Stimulated activated CD8-positive, alpha-beta memory T cell treated with anti-CD3 and anti-CD28 coated beads, Interleukin-2, amount 100 ng/mL, for 48 hours (primary cell): ENCODE measurements around the gene VTN.
"Not testable (repeated sequence)": the region's sequence is repeated elsewhere in the genome, so short reads cannot be mapped to it uniquely, and the experiment has no call there.

Source experiments
- DNase-seq, 2 donors: peaks; one replicate each; pipeline ENCODE4 v3.0.0-alpha.2; 2020; ENCODE audit warnings: low read depth in 2 of 2

Gene VTN

DNA sequence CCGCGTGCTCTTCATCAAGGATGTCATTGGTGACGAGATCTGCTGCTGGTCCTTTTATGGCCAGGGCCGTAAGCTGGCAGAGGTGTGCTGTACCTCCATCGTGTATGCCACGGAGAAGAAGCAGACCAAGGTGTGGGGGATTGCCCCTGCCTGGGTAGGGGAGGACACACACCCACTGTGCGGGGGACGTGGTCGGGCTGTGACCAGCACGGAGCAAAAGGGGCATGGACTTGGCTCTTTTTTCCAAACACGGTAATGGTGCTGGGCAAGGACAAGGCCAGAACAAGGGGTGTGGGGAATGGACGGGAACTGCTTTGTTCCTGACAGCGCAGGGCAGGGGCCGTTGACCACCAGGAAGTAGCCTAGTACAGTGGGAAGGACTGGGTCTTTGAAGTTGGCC is 27.8 kb downstream of the VTN start:
- no peak for DNase-seq

DNA sequence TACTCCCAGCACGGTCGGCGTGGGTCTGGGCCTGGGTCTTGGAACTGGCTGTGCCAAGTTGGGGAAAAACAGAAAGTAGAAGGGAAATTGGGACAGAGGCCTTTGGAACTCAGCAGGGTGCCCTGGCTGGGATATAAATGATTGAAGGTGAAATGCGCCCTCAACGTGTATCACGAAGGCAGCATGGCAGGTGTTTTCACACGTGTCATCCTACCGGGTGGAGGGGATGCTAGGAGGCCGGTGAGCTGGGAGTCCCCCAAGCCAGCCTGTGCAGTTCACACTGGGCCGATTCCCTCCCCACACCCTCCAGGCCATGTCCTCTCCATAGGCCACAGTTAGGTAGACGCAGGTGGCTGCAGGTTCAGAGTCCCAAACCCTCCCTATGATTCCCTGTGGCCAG is 28.6 kb downstream of the VTN start:
- DNase-seq, result no peak

DNA sequence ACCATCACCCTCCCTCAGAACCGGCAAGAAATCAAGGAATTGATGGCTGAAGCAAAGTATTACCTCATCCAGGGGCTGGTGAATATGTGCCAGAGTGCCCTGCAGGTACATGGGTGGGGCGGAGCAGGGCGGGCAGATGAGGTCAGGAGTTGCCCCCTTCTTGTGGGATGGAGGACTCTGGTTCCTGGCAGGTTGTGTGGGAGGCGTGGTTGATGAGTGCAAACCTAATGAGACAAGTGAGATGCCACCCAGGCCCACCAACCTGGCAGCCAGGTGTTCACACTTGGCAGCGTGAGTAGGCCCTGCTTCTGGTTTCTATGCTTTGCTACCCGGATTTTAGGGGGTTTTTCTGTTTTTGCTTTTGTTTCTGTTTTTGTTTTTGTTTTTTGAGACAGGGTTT is 29.7 kb downstream of the VTN start:
- no peak for DNase-seq

DNA sequence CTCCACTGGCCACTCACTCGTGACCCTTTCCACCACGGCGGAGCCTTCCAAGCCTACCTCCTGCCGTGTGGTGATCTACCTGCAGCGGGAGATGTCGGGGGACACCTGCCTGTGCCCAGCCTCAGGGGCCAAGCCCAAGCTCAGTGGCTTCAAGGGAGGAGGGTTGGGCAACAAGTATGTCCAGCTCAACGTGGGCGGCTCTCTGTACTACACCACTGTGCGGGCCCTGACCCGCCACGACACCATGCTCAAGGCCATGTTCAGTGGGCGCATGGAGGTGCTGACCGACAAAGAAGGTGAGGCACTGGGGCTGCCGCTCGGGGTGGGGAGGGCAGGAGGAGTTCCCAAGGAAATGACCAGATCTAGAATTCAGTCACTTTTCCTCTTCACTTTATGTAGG is 30.7 kb downstream of the VTN start:
- DNase-seq, result no peak

DNA sequence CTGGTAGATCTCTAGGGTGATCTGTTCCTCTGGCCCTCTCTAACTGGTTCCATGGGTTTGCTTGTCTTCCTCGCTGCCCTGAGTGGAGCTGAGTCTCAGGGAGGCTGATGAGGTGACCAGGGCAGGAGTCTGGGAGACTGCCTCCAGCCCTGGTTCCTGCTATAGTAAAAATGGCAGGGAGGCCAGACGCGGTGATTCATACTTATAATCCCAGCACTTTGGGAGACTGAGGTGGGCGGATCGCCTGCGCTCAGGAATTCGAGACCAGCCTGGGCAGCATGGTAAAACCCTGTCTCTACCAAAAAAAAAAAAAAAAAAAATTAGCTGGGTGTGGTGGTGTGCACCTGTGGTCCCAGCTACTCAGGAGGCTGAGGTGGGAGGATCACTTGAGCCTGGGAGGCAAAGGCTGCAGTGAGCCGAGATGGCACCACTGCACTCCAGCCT is 31.3 kb downstream of the VTN start:
- DNase-seq, result not testable (repeated sequence)

DNA sequence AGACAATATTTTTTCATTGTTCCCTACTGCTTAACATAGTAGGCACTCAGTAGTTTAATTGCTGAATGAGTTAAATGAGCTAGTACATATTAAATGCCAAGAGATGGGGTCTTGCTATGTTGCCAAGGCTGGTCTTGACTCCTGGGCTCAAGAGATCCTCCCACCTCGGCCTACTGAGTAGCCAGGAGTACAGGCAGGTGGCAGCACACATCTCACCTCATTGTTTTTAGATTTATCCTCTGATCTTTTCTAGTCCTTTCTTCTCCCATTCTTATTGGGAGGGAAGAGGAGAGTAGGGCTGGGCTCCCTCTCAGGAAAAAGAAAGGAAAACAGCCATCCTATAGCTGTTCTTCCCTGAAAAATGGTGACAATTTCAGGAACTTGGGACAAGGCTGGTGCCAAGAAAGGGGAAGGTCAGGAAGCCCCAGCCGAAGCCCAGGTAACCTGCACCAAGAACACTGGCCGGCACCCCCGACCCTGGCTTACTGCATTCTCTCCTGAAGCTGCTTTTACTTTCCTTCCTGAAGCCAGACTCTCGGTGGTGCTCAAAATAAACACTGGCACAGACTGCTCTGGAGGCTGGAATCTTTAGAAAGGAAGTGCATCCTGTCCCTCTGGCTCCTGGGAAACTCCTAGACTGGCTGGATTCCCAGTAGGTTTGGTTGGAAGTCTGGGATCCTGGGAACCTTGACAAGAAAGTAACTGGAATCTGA is 31.9 kb downstream of the VTN start:
- no peak for DNase-seq

DNA sequence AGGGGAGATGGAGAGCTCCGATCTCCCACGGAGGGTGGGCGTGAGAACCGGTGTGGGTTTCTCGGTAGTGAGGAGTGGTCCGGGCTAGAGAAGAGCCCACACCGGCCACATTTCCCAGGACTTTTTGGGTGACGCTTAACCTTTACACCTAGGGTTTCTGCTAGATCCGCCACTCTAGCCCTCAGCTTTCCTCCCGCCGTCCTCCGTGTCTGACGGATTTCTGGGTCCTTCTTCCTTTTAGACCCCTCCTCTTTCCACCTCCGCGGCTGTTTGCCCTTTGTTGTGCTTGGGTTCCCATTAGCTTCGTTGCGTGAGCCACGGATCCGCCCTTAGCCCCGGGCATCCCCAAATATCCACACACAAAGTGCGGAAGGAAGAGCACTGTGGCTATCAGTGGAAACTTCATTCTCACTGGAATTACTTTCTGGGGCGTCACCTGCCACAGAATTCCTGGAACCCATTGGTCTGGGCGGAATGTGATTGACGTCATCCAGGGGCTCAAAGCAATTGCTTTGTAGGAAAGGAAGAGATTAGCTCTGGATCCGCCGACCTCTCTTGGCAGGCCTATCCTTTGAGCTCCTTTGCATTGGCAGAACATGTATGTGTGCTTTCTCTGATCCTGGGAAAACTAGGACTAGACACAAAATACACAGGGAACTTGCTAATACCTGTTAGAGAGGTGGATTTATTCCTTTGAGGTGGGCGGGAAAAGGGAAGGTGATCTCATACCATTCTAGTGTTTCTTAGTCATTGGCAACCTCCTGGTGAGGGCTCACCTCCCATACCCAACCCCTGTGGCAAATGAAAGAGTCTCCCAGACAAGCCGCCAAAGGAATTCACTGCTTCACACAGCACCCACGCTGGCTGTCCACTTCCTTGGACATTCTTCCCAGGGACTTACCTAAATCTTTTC is 33.9 kb downstream of the VTN start:
- no peak for DNase-seq

DNA sequence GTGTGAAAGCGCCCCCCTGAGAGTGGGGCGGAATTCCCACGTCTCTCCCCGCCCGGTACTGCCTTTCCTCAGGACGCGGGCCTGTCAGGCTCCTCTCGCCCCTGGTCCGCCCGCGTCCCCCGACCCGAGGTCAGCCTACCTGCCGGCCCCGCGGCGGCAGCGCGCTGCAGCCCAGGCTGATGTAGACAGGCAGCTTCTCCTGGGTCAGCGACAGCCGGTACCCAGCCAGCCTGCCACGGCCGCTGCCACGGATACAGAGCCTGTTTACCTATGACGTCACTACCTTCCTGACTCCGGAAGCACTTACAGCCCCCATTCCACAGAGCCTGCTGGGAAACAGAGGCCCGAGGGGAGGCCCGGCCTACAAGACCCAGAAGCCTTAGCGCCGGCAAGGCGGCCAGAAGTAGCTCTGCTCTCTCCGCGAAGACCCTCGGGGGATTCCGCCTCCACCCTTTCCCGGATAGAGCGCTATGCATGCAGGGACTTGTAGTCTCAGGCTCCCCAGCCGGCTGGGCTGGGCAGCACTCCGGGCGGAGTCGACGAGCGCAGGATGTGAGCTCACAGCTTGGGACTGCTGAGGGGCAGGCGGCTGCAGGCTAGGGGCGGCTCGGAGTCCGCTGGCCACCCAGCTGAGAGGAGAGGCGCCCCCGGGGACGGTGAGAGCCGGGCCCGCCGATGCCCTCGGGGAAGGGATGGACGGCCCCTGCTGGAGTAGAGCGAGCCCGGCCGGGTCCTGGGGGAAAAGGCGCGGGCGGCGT is 34.7 kb downstream of the VTN start, which contains the start of the genes IFT20 and TNFAIP1:
Gene IFT20, minus strand, starts transcription at position 272 of the 758 bp plus-strand sequence. CDS start 3,487 bp downstream, outside the sequence.
Gene TNFAIP1, plus strand, starts transcription at position 561 of the 758 bp plus-strand sequence. CDS start 3,761 bp downstream, outside the sequence.
- peak; percentile 88 to 95 for DNase-seq

DNA sequence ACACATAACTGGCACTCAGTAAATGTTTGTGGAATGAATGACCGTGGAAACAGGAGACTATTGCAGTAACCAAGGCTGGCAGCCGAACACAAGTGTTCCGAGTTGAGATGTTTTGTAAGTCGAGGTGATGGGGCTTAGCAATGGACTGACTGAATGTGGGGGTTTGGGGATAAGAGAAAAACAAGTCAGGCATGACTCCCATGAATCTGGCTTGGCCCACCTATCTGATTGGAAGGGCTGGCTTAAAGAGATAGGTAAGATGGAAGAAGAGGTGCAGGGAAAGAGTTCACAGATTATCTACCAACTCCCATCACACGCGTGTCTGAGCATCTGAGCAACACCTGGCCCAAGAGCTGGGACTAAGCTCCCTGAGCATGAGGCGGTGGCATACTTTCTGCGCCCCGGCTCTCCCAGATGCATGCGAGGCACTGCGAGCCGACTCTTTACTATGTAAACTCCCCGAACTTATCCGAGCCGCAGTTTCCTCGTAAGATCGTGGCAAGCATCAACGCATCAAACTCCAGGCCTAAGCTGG is 35.4 kb downstream of the VTN start:
- DNase-seq, result no peak

DNA sequence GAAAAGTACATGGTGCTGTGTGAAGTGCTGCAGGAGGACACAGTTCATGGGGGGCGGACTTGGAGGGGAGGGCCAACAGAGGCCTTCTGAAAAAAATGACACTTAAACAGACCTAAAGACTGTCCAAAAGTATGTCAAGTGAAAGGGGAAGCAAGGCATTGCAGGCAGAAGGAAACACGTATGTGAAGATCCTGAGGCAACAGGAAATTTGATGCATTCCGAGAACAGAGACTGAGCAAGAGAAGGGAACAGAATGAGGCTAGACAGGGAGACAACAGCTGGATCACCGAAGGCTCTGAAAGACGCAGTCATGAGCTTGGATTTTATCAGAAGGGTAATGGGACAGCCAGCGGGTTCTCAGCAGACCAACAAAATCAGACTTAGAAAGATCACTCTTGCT is 35.9 kb downstream of the VTN start:
- no peak for DNase-seq

DNA sequence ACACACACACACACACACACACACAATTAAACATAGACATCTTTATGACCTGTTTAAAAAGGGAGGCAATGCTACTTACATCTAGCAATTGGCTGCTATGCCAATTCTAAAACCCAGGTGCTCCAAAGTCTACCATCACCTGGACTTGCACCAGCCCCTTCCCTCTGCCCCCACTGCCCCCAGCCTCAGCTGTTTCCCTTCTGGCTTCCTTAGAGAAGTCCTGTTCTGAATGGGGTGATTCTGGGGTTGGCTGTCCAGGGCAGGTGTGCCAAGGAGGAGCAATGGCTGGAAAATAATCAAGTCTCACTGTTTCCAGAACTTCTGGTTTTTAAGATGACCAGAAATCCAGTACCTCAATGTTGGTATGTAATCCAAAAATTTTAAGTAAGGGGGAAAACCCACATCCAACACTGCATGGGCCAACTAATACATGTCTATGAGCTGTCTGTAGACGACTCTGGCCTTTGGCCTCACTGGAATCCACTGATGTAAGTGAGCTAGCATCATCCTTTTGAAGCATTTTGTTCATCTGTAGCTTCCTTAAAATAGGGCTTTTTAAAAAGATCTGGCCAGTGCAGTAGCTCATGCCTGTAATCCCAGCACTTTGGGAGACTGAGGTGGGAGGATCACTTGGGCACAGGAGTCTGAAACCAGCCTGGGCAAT is 36.9 kb downstream of the VTN start:
- DNase-seq, result no peak

DNA sequence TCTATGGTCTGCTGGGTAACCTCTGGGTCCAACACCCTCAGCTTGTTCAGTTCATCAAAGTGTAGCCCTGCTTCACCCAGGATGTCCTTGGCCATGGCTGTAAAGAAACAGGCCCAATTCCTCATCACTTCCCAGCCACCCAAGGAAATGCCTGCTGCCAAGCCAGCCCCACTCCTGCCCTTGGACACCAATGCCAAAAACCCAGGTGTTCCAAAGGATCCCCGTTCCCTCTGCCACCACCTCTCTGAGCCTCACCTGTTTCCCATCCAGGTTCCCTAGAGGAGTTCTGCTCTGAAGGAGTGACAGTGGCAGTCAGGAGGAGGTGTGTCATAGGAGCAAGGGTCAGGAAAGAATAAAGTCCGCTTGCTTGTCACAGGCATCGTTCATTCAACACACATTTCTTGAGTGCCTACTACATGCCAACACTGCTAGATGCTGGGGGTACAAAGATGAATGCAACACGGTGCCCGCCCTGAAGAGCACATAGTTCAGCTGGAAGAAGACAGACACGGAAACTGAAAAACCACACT is 38.2 kb downstream of the VTN start:
- no peak for DNase-seq

DNA sequence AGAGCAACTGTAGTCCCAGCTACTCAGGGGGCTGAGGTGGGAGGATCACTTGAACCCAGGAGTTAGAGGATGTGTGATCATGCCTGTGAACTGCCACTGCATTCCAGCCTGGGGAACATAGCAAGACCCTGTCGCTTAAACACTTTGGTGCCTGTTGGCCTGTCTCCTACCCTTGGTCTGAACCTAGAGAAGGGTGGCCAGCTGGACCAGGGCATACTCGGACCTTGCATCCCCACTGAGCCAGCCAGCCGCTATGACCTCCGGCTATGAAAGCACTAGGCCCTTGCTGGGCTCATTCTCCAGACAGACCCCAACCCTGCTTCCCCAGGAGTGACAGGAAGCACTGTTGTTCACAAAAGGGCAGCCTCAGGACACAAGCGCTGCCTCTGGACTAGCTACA is 39.4 kb downstream of the VTN start:
- no peak for DNase-seq

DNA sequence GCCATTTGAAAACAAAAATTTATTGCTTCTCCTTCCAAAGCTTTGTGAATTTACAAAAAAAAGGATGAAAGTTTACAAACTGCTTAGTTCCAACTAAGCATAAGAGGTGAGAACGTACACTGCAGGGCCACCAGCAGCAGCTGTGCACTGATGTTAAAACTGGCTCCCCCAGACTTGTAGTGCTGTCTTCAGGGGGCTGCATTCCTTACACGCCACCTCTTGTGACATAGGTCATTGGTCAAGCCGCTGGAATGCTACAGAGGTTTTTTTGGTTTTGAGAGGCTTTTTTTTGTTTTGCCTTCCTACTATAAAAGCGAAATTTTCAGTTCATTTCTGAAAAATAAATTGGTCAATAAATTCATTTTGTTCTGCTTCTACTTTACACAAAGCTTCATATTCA is 41.8 kb downstream of the VTN start:
- no peak for DNase-seq

DNA sequence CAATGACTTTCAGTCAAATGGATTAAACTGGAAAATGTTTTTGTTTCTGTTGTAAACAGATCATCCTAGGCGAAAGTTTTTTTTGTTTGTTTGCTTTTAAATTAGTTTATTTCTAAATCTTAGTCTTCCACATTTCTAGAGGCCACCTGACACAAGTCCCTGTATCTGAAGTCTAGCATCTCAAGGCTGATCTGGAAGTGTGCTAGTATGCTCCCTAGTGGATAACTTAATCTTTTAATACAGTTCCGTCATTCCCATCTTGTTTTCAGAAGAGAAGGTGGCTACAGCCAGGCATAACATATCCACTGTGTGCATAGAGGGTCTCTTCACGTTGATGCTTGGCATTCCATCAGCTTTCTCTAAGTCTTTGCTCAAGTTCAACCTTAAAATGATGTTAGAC is 42.4 kb downstream of the VTN start:
- no peak for DNase-seq

DNA sequence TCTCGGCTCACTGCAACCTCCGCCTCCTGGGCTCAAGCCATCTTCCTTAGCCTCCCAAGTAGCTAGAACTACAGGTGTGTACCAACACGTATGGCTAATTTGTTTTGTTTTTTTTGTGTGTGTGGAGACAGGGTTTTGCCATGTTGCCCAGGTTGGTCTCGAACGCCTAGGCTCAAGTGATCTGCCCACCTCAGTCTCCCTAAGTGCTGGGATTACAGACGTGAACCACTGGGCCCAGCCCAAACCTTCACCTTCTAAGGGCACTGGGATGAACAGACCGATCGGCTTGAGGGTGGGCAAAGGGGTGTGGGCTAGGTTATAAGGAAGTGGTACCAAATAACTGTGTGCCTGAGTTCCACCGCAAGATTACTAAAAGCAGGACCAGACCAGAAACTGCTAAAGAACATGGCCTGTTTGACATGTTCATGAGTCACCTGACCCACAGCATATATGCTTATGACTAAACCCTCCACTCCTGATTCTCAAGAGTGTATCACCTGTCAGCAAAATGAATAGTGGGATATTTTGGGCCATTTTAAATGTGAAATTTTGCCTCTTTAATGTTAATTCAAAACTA is 43.0 kb downstream of the VTN start:
- no peak for DNase-seq

DNA sequence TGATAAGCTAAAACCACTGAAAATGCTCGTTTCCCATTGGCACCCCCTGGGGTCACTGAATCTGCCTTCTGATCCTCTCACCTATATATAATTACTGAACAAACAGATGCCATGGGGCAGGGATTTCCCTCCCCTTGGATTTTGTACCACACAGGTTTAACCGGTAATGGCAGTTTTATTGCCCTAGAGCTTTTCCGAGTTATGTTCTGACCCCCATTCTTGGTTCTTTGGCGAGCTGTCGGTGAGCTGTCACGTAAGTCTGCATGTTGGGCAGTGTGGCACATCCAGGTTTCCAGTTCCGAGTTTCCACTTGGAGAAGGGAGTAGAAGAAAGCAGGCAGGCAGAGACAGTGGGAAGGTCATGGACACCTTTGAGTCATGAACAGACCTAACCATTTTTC is 44.0 kb downstream of the VTN start:
- DNase-seq, result no peak

DNA sequence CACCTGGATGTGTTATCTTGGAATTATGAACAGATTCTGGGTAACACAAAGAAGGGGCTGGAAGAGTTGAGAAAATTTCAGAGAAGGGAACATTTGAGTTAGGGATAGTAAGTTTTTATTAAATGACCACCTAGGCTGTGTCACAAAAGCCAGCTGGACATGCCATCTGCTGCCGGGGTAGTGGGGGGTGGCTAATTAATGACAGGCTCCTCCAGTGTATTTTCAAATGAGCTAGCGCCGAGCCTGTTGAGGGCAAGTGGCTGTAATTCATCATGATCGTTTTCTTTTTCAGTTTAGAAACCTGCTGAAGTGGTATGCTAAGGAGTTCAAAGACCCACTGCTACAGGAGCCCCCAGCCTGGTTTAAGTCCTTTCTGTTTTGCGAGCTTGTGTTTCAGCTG is 44.9 kb downstream of the VTN start:
- DNase-seq, result no peak

DNA sequence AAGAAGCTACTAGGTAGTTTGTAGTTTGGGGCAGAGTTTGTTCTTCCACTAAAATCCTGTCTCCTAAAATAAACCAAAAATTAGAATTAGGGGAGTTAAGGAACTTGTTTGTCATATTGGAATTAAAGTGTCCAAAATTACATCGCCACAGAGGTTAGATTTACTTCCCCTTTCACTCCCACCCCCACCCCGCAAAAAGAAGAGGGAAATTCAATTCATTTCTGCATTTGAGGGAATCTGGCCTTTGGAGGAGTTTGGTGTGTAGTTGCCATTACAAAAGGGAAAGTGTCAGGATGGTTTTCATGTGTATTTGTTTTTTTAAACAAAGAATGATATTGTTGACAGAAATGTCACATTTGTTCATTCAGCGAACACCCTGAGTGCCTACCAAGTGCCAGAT is 45.3 kb downstream of the VTN start:
- no peak for DNase-seq

DNA sequence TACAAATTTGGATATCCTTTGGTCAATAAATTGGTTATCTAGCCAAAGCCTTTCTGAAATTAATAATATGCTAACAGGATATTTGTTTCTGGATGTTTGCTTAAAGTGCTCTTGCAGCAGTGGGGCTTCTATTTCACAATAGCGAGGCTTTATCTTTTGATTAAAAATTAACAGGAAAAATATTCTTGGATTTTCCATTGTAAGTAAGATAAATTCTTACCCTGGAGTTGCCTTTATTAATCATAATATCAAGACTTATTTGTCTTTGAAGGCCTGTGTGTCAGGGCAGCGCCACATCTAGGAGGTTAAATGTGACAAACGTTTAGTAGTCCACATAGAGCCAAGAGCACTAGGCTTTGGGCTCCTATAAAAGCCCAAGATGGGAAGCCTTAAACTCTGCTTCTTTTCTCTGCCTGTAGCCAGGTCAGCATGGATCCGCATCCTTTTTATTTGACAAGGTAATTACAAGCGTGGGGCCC is 45.8 kb downstream of the VTN start:
- DNase-seq, result no peak
